B cell (primary cell): ENCODE results near the gene OR8B8. TPM values are rescaled to one million over a fixed set of nuclear protein-coding genes. Genes with fewer than 3 reads are reported as not detected.

Experiments
- ATAC-seq: fragments of 200-7000 bp; cut with Tn5 transposase; one replicate; pipeline ENCODE4 v1.10.0; 2021; ENCODE audit warnings: low read depth, mild to moderate bottlenecking, moderate number of reproducible peaks, moderate library complexity
- CTCF ChIA-PET: fragments of 350-600 bp; sonication (Branson Sonifier 250); formaldehyde crosslinking; loops from one replicate; lab custom pipeline; 2021; ENCODE audit warnings: antibody characterized with exemption, inconsistent platforms; lab: Charles Lee
- POLR2A ChIA-PET: fragments of 350-600 bp; sonication (Branson Sonifier 250); formaldehyde crosslinking; loops from one replicate; lab custom pipeline; 2021; ENCODE audit warnings: antibody characterized with exemption; lab: Charles Lee
- DNase-seq: peaks from one replicate; pipeline ENCODE4 v3.0.0; 2013
- H2AFZ ChIP-seq: 2 replicates; pipeline ENCODE4 v1.6.1; 2012; ENCODE audit warnings: mild to moderate bottlenecking, low read depth, low read length; ENCODE audit not compliant: insufficient read depth, poor library complexity, severe bottlenecking
- H3K27ac ChIP-seq, 2 donors: 1 replicate in 1 of 2; 2 replicates in 1 of 2; pipeline ENCODE4 v1.5.1; 2012 to 2013; ENCODE audit warnings: low read length in 2 of 2, mild to moderate bottlenecking in 2 of 2, moderate library complexity in 1 of 2
- H3K27me3 ChIP-seq, 4 experiments: fragments of 200-600 bp in 1 of 4; sonication (generic) in 1 of 4; replicated peaks in 1 of 4; 1 replicate in 2 of 4; 2 replicates in 2 of 4; pipeline versions ENCODE4 v1.6.1 to v1.7.0; 2013 to 2016; ENCODE audit warnings: low read length in 3 of 4, mild to moderate bottlenecking in 2 of 4, mixed read lengths in 1 of 4, moderate library complexity in 1 of 4; ENCODE audit not compliant: insufficient read depth in 4 of 4, control insufficient read depth in 3 of 4; ENCODE audit errors: control extremely low read depth in 1 of 4
- H3K36me3 ChIP-seq, 2 experiments: replicated peaks in 1 of 2; 1 replicate in 1 of 2; 2 replicates in 1 of 2; pipeline versions ENCODE4 v1.6.1 to v1.7.1; 2013; ENCODE audit warnings: low read length in 1 of 2; ENCODE audit not compliant: insufficient read depth in 2 of 2, control insufficient read depth in 1 of 2; ENCODE audit errors: control extremely low read depth in 1 of 2, extremely low read depth in 1 of 2
- H3K4me1 ChIP-seq, 2 donors: fragments of 200-600 bp in 1 of 2; sonication (generic) in 1 of 2; 1 replicate in 1 of 2; 2 replicates in 1 of 2; pipeline versions ENCODE4 v1.5.1 to v1.6.1; 2013 to 2017; ENCODE audit warnings: low read length in 2 of 2; ENCODE audit not compliant: control insufficient read depth in 2 of 2, insufficient read depth in 2 of 2
- H3K4me2 ChIP-seq: replicated peaks from 2 replicates; pipeline ENCODE3; 2012; ENCODE audit warnings: mild to moderate bottlenecking, low read depth, low read length; ENCODE audit not compliant: poor library complexity, severe bottlenecking
- H3K4me3 ChIP-seq, 5 experiments: fragments of 200-600 bp in 1 of 5; sonication (generic) in 1 of 5; 1 replicate in 3 of 5; 2 replicates in 2 of 5; pipeline versions ENCODE4 v1.5.1 to v1.7.0; 2011 to 2016; ENCODE audit warnings: low read length in 4 of 5, mild to moderate bottlenecking in 4 of 5, low read depth in 2 of 5, control low read depth in 1 of 5, moderate library complexity in 1 of 5; ENCODE audit not compliant: insufficient read depth in 1 of 5; ENCODE audit errors: control extremely low read depth in 1 of 5, extremely low read depth in 1 of 5
- H3K79me2 ChIP-seq: fragments of 200-600 bp; sonication (generic); one replicate; pipeline ENCODE4 v1.6.0; 2016; ENCODE audit warnings: low read length; ENCODE audit not compliant: control insufficient read depth, insufficient read depth
- H3K9ac ChIP-seq: fragments of 200-600 bp; sonication (generic); 2 replicates; pipeline ENCODE4 v1.6.1; 2017; ENCODE audit warnings: mild to moderate bottlenecking, low read length, moderate library complexity
- H3K9me3 ChIP-seq, 3 donors: one replicate each; pipeline versions ENCODE4 v1.6.1 to v1.7.1; 2013; ENCODE audit warnings: low read length in 2 of 3; ENCODE audit not compliant: control insufficient read depth in 2 of 3, insufficient read depth in 1 of 3; ENCODE audit errors: control extremely low read depth in 1 of 3
- H4K20me1 ChIP-seq: 2 replicates; pipeline ENCODE4 v1.6.0; 2012; ENCODE audit warnings: mild to moderate bottlenecking, low read length; ENCODE audit not compliant: insufficient read depth, control insufficient read depth, poor library complexity, severe bottlenecking
- H3K27ac Mint-ChIP-seq: one replicate; pipeline ENCODE4 v1.8.0; 2021; ENCODE audit warnings: mixed read lengths
- H3K27me3 Mint-ChIP-seq: one replicate; pipeline ENCODE4 v1.8.0; 2021; ENCODE audit warnings: mixed read lengths
- H3K4me1 Mint-ChIP-seq: one replicate; pipeline ENCODE4 v1.8.0; 2021; ENCODE audit warnings: mixed read lengths
- H3K4me3 Mint-ChIP-seq: one replicate; pipeline ENCODE4 v1.8.0; 2021; ENCODE audit warnings: mixed read lengths
- H3K9me3 Mint-ChIP-seq: one replicate; pipeline ENCODE4 v1.8.0; 2022; ENCODE audit warnings: mixed read lengths; ENCODE audit not compliant: insufficient read depth
- EZH2 ChIP-seq: IDR thresholded peaks from 2 replicates; pipeline ENCODE4 v1.6.1; 2012; ENCODE audit warnings: borderline replicate concordance, low read depth, mild to moderate bottlenecking, moderate library complexity, low read length; ENCODE audit not compliant: insufficient read depth, poor library complexity, severe bottlenecking
- WGBS: methylation state at CpG from one replicate; pipeline ENCODE4 v1.1.5; 2013; ENCODE audit warnings: missing lambda C conversion rate; ENCODE audit not compliant: insufficient coverage; 5-methylcytosine and 5-hydroxymethylcytosine counted together
- intact Hi-C: fragments of 100-400 bp; cut with micrococcal nuclease; formaldehyde crosslinking; loops from one replicate; pipeline ENCODE4 v1.10.0; 2022
- polyA plus RNA-seq: library from polyadenylated mRNA; depleted of rRNA; stranded (reverse); fragments of >200 nt; gene quantifications from 2 replicates; pipeline ENCODE4 v1.2.3, GENCODE V29; 2012
- total RNA-seq, 2 donors: library from RNA; stranded (reverse); fragments of 120-200 nt in 1 of 2; gene quantifications; 1 replicate in 1 of 2; 2 replicates in 1 of 2; pipeline versions ENCODE4 v1.2.3 to v1.2.4, GENCODE V29; 2013 to 2022
- TF ChIP-seq, protein P1 (sequence below): fragments of 200-600 bp; IDR thresholded peaks from one replicate; pipeline ENCODE4 v1.8.0; 2022; ENCODE audit warnings: antibody characterized with exemption, mild to moderate bottlenecking

Gene OR8B8
- total and polyA plus RNA-seq, 2 donors (not counting 1 experiment from before 2014, with no cell fraction given): not detected

DNA sequence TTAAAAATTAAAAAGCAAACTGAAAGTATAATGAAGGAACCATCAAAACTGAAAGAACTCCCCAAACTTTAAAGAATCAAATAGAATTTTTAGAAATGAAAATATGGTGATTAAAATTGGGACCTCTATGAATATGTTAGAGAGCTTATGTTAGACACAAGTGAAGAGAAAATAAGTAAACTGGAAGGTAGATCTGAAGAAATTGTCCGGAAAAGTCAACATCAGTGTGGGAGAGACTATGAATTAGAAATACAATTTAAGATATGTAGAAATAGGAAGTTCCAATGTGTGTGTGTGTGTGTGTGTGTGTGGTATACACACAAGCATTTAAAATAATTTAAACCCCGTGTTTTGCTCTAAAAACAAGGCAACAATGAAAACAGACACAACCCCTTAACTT lies 15.9 kb downstream of the OR8B8 start:
- H3K4me1 Mint-ChIP-seq: no peaks in the 10 kb centered on the region
- intact Hi-C loops: no loop called here
- no peaks in the 10 kb centered on the region for H3K36me3 ChIP-seq
- H3K4me2 ChIP-seq: no peak overlapping the region
- no peak for DNase-seq
- H3K9me3 Mint-ChIP-seq: peaks cover 5% of the 10 kb centered on the region
- H4K20me1 ChIP-seq: no peaks in the 10 kb centered on the region
- no peak overlapping the region for H3K4me3 Mint-ChIP-seq
- H3K27me3 ChIP-seq: peaks cover 0 to 3% (median 0%) of the 10 kb centered on the region in 4 experiments
- no peak overlapping the region for H3K27ac Mint-ChIP-seq
- WGBS: no CpG with 5 or more reads among the region's 2 CpGs
- H3K9me3 ChIP-seq: peaks cover 0 to 4% (median 3%) of the 10 kb centered on the region in 3 donors
- no peak overlapping the region for H3K27ac ChIP-seq
- TF ChIP-seq EZH2: no peak
- TF ChIP-seq, protein P1, sequence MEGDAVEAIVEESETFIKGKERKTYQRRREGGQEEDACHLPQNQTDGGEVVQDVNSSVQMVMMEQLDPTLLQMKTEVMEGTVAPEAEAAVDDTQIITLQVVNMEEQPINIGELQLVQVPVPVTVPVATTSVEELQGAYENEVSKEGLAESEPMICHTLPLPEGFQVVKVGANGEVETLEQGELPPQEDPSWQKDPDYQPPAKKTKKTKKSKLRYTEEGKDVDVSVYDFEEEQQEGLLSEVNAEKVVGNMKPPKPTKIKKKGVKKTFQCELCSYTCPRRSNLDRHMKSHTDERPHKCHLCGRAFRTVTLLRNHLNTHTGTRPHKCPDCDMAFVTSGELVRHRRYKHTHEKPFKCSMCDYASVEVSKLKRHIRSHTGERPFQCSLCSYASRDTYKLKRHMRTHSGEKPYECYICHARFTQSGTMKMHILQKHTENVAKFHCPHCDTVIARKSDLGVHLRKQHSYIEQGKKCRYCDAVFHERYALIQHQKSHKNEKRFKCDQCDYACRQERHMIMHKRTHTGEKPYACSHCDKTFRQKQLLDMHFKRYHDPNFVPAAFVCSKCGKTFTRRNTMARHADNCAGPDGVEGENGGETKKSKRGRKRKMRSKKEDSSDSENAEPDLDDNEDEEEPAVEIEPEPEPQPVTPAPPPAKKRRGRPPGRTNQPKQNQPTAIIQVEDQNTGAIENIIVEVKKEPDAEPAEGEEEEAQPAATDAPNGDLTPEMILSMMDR: no peak
- H3K27me3 Mint-ChIP-seq: peaks cover 9% of the 10 kb centered on the region
- H3K79me2 ChIP-seq: no peaks in the 10 kb centered on the region
- H3K9ac ChIP-seq: no peak overlapping the region
- H2AFZ ChIP-seq: no peak overlapping the region
- ATAC-seq: no peak
- ChIA-PET CTCF (interaction anchor here (1.6 kb wide), 1 partner anchor 13 kb away, joined by 5 read pairs; no protein-coding TSS in a partner anchor), POLR2A (no interaction called here)
- no peak overlapping the region for H3K4me3 ChIP-seq
- H3K4me1 ChIP-seq: no peaks in the 10 kb centered on the region

DNA sequence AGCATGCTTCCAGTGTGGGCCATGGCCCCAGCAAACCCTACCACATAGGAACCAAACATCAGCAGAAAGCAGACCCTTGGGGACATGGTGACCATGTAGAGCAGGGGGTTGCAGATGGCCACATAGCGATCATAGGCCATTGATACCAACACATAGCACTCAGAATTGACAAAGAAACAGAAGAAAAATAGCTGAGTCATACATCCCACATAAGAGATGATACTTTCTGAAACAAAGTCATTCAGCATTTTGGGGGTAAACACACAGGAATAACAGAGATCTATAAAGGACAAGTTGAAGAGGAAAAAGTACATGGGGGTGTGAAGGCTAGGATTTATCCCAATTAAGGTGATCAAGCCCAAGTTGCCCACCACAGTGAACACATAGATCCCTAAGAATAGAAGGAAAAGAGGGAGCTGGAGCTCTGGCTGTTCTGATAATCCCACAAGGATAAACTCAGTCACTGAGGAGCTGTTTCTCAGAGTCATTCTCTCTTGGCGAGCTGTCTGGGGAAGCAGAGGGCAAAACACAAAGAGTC lies 21.0 kb downstream of the OR8B8 start, which contains the start of gene OR8B4:
TSS of gene OR8B4 (minus strand) at position 488 of the 538 bp plus-strand sequence. CDS start at position 488, 0 bp downstream.
- 80% methylated on average over 1 of the region's 2 CpGs for whole genome bisulfite sequencing
- Histone ChIP-seq H4K20me1 (no peaks in the 10 kb centered on the region), H3K36me3 (no peaks in the 10 kb centered on the region), H2AFZ (no peak within 1 kb of the TSS), H3K4me3 (no peak within 1 kb of the TSS), H3K79me2 (no peaks in the 10 kb centered on the region), H3K9ac (no peak within 1 kb of the TSS), H3K4me1 (no peaks in the 10 kb centered on the region), H3K9me3 (peaks cover 0 to 3% (median 0%) of the 10 kb centered on the region in 3 donors), H3K27ac (no peak within 1 kb of the TSS), H3K4me2 (no peak within 1 kb of the TSS), H3K27me3 (peaks cover 0 to 6% (median 2%) of the 10 kb centered on the region in 4 experiments)
- Mint-ChIP-seq H3K27me3 (peaks cover 31% of the 10 kb centered on the region), H3K4me3 (no peak within 1 kb of the TSS), H3K9me3 (peaks cover 2% of the 10 kb centered on the region), H3K4me1 (no peaks in the 10 kb centered on the region), H3K27ac (no peak within 1 kb of the TSS)
- ChIA-PET POLR2A (no interaction called here), CTCF (no interaction called here)
- TF ChIP-seq, protein P1: no peak
- TF ChIP-seq EZH2: no peak
- intact Hi-C loops: no loop called here
- ATAC-seq: no peak
- no peak for DNase-seq
